Measurements from ENCODE around the gene TNS4.

The TNS4 gene

GRCh38 chr17:40519089-40519775 is 17.8 kb upstream of the TNS4 start:
- TF ChIP-seq CTCF (IDR thresholded peaks at IDR 0.05; ENCODE audit: insufficient read depth, low read depth, low read length, missing control alignments) = no peak
- no peak overlapping the region for H3K4me3 ChIP-seq (ENCODE audit: low read length)
- no peak for DNase-seq (ENCODE audit: low read depth)

GRCh38 chr17:40518401-40519088 is 17.1 kb upstream of the TNS4 start:
- DNase-seq (ENCODE audit: low read depth) = peak; percentile 91
- TF ChIP-seq CTCF (IDR thresholded peaks at IDR 0.05; ENCODE audit: insufficient read depth, low read depth, low read length, missing control alignments) = no peak
- no peak overlapping the region for H3K4me3 ChIP-seq (ENCODE audit: low read length)

- TF ChIP-seq CTCF (IDR thresholded peaks at IDR 0.05; ENCODE audit: insufficient read depth, low read depth, low read length, missing control alignments) = no peak
- no peak for DNase-seq (ENCODE audit: low read depth)
- no peak overlapping the region for H3K4me3 ChIP-seq (ENCODE audit: low read length)
Observed at GRCh38 chr17:40517981-40518380, 16.6 kb upstream of the TNS4 start.

GRCh38 chr17:40517286-40517662 is 15.9 kb upstream of the TNS4 start:
- no peak for TF ChIP-seq CTCF (IDR thresholded peaks at IDR 0.05; ENCODE audit: insufficient read depth, low read depth, low read length, missing control alignments)
- no peak overlapping the region for H3K4me3 ChIP-seq (ENCODE audit: low read length)
- DNase-seq (ENCODE audit: low read depth) = no peak

GRCh38 chr17:40516581-40517285 is 15.3 kb upstream of the TNS4 start:
- no peak for TF ChIP-seq CTCF (IDR thresholded peaks at IDR 0.05; ENCODE audit: insufficient read depth, low read depth, low read length, missing control alignments)
- no peak overlapping the region for H3K4me3 ChIP-seq (ENCODE audit: low read length)
- DNase-seq (ENCODE audit: low read depth) = peak; percentile 44

- TF ChIP-seq CTCF (IDR thresholded peaks at IDR 0.05; ENCODE audit: insufficient read depth, low read depth, low read length, missing control alignments) = no peak
- DNase-seq (ENCODE audit: low read depth) = no peak
- H3K4me3 ChIP-seq (ENCODE audit: low read length) = no peak overlapping the region
Observed at GRCh38 chr17:40515491-40516041, 14.1 kb upstream of the TNS4 start.

All from epithelial cell of esophagus (primary cell).